Neural cell (in vitro differentiated cells): ENCODE results near the gene SHLD2.

Source experiments
- CTCF ChIP-seq: fragments of 450-650 bp; IDR thresholded peaks from 2 replicates; pipeline ENCODE4 v1.5.1; 2014; ENCODE audit warnings: antibody characterized with exemption, mild to moderate bottlenecking, moderate library complexity; ENCODE audit not compliant: poor library complexity, severe bottlenecking
- EP300 ChIP-seq: fragments of 450-650 bp; conservative IDR thresholded peaks from 2 replicates; pipeline ENCODE4 v1.6.1; 2014; ENCODE audit warnings: antibody characterized with exemption, mild to moderate bottlenecking, moderate library complexity; ENCODE audit not compliant: poor library complexity, severe bottlenecking
- EZH2 ChIP-seq: fragments of 200-600, 300-800 bp; shearing (Covaris generic), sonication (generic); IDR thresholded peaks from 2 replicates; pipeline ENCODE4 v1.6.1; 2014; ENCODE audit warnings: antibody characterized with exemption, low read length, borderline replicate concordance, mild to moderate bottlenecking; ENCODE audit not compliant: insufficient read depth, poor library complexity, severe bottlenecking
- REST ChIP-seq: IDR thresholded peaks from 2 replicates; pipeline ENCODE4 v1.6.1; 2012; ENCODE audit warnings: borderline replicate concordance

DNA sequence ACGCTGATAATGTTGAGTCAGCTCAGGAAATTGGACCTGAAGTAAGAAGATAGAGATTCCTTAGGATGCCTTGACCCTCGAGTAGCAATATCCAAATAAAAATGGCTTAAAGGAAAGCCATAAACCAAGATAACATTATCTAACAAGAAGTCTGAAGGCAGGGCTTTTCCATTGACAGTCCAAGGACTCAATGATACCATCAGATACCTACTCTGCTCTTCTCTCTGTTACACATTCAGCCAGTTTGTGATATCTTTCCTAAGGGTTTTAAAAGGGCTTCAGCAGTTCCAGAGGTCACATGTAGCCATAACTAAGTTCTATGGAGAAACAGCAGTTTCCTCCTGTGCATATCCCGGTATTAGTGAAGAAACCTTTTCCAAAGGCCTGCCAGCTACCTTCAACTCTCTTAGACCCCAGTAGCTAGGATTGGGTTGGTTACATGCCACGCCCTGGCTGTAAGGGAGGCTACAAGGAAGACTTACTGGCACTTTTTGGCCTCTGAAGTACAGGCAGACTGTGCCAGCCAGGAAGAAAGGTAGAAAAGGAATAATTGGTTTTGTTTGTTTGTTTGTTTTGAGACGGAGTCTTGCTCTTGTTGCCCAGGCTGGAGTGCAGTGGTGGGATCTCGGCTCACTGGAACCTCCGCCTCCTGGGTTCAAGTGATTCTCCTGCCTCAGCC lies 10.6 kb downstream of the SHLD2 start:
- TF ChIP-seq EZH2 (no peak), CTCF (no peak), REST (no peak), EP300 (no peak)
